ENCODE measurements around the gene RIBC2.

The RIBC2 gene

GRCh38 chr22:45473626-45474237, 60.2 kb downstream of the RIBC2 start:
- no peak for DNase-seq (ENCODE audit: low read depth in 2 of 2)

DNA sequence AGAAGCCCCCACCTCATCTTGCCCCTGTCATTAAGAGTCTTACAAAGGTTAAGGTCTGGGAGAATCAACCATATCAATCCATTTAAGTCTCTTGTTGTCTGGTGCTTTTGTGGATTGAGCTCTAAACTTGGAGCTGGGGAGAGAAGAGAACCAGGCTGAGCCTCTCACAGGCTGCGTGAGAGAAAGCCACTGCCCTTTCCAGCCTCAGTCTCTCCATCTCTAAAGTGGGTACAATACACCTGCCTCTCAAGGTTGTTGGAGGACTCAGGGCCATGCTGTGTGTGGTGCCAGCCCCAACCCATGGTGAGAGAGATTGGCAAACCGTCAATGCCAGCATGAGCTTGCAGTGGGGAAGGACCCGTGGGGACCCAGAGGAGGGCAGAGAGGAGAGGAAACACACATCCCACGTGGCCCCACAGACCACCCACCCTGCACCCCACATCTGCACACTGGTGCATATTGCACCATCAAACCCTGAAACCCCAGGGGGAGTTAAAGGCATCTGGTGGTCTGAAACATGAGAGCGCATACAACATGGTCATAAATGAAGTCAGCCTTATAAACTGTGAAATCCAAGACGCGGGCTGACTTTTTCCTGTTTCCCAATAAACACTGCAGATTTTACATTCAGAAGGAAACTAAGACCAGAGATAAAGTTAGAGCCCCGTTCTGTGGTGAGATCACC, 61.7 kb downstream of the RIBC2 start:
- DNase-seq (ENCODE audit: low read depth in 2 of 2): no peak

- DNase-seq (ENCODE audit: low read depth in 2 of 2): no peak
These were observed 62.5 kb downstream of the RIBC2 start for GRCh38 chr22:45475851-45476514.

GRCh38 chr22:45476814-45477213, 63.3 kb downstream of the RIBC2 start:
- no peak for DNase-seq (ENCODE audit: low read depth in 2 of 2)

DNA sequence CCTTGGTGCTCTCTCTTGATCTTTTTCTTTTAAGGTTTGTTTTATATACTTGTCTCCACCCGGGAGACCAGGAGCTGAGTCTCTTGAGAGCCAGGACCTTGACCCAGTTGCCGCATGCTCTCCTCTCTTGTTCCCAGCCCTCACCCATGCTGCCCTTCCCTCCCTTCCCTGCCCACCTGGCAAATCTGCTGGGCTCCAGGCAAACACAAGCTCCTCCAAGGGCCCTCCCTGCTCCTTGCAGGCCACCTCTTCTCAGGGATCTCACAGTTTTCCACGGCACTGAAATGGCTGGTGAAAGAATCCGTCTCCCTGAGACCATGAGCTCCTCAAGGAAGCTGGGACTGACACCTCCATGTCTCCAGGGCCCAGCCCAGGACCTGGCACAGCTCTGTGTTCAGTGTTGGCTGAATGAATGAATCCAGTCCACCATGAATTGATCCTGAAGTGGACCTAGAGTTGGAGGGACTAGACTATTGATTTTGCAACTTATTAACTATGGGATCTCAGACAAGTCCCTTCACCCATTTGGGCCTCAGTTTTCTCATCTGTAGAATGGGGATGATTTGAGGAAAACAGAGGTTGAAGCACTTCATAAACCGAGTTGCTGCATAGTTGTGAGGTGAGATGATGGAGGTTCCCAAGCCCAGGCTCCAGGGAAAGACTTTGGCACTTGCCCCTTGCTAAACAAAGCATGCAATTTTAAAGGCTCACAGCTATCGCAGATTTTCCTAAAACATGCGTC, 64.0 kb downstream of the RIBC2 start:
- no peak for DNase-seq (ENCODE audit: low read depth in 2 of 2)

GRCh38 chr22:45478108-45478771, 64.7 kb downstream of the RIBC2 start:
- DNase-seq (ENCODE audit: low read depth in 2 of 2): no peak

DNA sequence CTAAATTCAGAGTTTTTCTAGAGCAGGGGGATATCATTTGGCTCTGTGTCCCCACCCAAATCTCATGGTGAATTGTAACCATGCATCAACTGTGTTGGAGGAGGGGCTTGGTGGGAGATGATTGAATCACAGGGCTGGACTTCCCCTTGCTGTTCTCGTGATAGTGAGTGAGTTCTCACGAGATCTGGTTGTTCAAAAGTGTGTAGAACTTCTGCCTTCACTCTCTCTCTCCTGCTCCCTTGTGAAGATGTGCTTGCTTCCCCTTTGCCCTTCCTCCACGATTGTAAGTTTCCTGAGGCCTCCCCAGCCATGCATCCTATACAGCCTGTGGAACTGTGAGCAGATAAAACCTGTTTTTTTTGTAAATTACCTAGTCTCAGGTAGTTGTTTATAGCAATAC, 67.2 kb downstream of the RIBC2 start:
- no peak for DNase-seq (ENCODE audit: low read depth in 2 of 2)

DNA sequence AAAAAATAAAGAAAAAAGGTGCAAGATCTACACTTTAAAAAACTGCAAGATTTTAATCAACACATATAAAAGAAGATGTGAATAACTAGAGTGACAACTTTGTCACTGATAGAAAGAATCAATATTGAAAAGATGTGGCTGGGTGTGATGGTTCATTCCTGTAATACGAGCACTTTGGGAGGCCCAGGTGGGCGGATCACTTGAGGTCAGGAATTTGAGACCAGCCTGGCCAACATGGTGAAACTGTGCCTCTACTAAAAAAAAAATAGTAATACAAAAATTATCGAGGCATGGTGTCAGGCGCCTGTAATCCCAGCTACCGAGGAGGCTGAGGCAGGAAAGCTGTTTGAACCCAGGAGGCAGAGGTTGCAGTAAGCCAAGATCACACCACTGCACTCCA, 68.2 kb downstream of the RIBC2 start:
- DNase-seq (ENCODE audit: low read depth in 2 of 2): no peak

Measured in stimulated activated CD4-positive, alpha-beta T cell treated with anti-CD3 and anti-CD28 coated beads, Interleukin-1b, Interleukin-23, amount 100 ng/mL, for 4 hours (primary cell).